Suppressor macrophage treated with lipopolysaccharide for 4 hours (primary cell): ENCODE measurements around the gene FOXL2NB.

ENCODE experiments used
- DNase-seq: peaks from one replicate; pipeline ENCODE4 v3.0.0-alpha.2; 2020

Gene FOXL2NB

DNA sequence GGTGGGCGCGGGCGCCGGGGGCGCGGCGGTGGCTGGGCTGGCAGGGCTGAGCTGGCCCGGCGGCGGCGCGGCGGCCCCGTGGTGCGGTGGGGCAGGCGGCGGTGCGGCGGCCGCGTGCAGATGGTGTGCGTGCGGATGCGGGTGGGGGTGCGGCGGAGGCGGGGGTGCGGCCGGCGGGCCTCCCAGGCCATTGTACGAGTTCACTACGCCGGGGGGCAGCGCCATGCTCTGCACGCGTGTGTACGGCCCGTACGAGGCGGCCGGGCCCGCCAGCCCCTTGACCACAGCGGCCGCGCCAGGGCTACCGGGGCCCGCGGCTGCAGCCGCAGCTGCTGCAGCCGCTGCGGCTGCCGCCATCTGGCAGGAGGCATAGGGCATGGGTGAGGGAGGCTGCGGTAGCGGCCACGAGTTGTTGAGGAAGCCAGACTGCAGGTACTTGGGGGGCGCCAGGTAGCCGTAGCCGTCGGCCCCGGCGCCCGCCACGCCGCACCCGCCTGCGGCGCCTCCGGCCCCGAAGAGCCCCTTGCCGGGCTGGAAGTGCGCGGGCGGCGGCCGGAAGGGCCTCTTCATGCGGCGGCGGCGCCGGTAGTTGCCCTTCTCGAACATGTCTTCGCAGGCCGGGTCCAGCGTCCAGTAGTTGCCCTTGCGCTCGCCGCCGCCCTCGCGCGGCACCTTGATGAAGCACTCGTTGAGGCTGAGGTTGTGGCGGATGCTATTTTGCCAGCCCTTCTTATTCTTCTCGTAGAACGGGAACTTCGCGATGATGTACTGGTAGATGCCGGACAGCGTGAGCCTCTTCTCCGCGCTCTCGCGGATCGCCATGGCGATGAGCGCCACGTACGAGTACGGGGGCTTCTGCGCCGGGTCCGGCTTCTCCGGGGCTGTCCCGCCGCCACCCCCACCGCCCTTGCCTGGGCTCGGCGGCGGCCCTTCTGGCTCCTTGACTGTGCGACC lies 1.0 kb upstream of the FOXL2NB start:
- DNase-seq, result peak; percentile 52

DNA sequence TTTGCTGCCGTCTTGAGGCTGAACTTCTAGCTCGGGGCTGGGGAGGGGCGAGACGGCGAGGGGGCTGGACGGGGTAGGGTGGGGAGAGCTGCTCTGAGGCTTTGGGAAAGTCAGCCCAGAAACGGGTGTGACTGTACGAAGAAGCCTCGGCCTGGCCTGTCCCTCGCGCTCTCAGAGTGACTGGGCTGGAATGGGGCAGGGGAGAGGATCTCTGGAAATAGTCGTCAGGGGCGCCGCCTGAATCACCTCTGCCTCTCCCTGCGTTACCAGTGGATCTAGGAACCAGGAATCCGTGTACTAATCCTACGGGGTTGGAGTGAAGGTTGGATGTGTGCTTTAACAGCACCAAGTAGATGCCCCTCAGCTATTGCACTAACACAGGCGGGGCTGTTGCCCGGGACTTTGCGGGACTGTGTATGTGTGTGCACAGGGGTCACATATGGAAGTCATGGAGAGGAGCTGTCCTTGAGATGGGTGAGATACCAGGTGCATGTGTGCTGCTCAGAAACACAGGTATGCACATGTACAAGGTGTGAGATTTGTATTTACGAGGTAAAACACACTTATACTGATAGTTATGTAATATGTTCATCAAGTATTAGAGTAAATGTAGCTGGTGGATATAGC lies 591 bp downstream of the FOXL2NB start:
- DNase-seq, result no peak

DNA sequence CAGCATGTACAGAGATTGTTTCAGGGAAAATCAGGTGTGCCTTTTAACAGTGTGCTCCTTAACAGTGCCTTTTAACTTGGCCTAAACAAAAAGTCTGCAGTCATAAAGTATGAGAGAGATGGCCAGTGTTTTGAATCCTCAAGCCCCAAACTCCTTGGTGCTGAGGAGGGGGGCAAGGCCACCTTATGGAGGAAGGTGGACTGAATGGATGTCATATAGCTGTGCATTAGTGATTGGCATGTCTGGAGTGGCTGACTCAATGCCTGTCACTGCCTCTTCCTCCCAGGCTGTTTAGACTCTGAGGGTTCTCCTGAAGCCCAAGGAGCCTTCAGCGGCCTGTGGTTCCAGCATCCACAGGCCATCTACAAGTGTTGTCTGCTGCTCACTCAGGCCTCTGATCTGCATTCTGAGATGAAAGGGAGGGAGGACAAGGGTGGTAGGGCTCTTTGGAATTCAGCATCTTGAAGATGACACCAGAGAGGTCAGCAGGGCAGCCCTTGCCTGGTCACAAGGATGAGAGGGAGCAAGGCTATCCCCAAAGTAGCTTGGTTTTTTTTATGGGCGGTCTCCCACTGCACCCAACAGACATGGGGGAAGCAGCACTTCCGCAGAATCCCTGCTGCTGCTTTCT lies 1.5 kb downstream of the FOXL2NB start:
- DNase-seq, result no peak

DNA sequence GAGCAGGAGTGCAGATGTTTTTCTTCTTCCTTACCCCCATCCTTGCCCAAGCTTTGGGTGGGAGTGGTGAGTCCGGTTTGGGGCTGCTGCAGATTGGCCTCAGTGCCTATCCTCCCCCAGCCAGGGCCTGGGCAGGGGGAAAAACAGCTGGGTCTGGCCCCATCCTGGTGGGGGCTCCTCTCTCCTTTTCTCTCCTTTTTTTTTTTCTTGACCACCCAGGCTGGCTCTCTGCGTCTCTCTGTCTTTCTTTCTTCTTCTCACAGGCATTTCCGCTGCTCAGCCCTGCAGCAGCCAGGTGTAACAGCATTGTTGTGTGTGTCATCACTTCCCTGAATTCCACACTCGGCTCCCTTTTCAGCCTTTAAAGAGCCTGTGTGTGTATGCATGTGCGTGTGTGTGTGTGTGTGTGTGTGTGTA lies 2.0 kb downstream of the FOXL2NB start:
- no peak for DNase-seq

DNA sequence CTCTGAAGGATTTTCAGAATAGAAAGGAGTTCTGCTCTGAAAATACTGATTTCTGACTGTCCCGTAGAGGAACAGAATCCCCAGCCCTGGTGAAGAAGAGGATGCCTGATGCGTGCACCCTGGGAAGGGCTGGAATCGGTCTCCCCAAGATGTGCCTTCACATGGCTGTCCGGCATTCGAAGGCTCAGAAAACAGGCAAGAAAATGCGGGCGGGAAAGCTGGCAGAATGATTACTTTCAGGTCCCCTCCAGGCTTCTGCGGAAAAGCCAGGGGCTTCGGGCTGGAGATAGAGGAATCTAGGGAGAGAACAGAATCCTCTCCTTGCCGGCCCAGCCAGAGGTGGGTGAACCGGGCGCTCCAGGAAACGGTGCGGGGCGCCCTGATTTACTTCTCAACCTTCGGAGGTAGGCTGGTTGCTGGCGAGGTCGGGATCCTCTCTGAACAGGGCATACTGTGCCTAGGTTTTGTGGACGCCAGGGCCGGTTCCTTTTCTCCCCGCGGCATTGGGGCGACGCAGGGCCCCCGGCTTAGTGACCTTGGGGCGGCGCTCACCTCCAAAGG lies 2.5 kb downstream of the FOXL2NB start:
- DNase-seq, result no peak

DNA sequence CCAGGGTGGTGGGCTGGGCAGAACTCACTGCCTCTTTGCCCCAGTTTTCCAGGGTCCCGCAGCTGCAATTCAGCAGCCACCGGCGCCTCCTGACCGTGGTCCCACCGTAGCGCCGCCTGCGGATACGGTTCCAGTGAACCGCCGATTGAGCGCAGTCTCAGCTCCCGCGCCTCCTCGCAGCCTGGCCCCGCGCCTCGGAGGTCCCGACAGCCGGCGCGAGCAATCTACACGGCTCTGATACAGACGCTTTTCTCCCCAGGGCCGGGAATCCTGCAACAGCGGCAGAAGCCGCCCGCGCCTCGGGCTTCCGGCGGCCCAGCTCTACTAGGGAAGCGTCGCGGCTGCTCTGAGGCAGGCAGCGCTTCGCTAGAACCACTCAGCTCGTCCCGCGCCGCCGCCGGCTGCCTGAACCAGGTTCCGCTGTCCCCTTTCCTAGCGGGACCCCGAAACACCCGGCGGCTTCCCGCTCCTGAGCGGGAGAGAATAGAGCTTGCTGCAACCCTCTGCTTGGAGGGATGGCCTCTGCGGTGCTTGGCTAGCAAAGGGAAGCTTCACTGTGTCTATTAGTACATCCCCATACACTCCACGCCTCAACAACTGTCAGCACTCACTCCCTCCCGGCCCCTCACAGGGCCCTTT lies 3.1 kb downstream of the FOXL2NB start:
- DNase-seq, result peak; percentile 46

DNA sequence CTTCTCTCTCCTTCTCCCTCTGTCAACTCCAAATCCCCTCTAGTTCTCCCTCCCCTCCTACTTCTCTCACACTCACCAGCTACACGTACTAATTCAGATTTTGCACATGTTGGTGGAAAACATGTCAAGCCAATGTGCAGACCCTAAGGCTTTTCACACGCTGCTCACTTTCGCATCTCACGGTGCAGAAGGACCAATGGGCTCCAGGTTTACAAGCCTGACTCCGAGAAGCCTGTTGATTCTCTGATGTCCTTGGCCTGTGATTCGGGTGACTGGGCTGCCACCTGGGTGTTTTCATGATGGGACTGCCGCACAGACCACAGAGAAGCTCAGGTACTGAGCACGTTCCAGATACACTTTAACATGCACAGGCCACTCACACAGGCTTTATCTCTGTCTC lies 3.7 kb downstream of the FOXL2NB start:
- no peak for DNase-seq

DNA sequence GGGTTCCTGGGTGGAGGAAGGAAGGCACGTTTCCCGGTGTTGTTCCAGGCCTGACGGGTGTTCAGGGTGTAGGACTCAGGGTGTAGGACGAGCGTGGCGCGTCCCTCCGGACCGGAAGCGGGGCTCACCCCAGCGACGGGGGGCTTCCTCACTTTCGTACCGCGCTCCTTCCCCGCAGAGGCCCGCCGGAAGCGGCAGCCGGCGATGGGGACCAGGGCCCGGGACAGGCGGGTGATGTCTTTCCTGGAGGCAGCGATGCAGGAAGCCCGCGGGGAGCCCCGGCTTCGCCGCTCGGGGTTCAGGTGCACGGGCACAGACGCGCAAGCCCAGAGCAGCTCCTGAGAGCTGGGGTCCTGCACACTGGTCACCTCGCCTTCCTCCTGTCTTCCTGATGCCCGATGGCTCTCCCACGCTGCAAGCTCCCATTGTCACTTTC lies 13.4 kb downstream of the FOXL2NB start:
- DNase-seq, result no peak

DNA sequence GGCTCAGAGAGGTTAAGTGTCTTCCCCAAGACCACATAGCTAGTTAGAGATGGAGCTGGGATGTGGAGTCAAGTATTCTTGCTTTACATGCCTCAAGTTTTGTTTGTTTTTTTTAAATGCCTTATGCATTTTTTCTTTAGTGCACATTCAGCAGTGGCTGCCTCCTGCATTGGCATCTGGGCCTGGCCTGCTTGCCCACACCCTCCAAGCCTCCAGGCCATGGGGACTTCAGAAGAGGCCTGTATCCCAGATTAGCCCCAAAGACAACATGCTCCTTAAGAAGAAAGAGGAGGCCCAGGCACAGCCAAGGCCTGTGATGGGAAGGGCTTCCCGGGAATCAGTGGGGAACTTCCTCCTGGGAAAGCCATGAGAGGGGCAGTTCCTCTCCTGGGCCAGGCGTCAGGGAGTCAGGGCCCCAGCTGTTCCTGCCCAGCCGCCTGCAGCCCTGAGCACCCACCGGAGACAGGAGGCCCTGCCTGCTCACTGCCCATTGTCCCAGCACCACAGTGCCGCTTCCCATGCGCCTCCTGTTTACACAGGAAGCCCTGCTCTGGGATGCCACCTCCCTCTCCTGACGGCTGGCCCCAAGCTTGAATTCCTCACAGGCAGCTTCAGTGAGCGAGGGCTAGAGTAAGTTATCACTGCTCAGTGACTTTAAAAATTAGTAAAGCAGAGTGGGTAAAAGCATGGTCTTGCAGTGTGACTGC lies 16.0 kb downstream of the FOXL2NB start:
- DNase-seq, result no peak

DNA sequence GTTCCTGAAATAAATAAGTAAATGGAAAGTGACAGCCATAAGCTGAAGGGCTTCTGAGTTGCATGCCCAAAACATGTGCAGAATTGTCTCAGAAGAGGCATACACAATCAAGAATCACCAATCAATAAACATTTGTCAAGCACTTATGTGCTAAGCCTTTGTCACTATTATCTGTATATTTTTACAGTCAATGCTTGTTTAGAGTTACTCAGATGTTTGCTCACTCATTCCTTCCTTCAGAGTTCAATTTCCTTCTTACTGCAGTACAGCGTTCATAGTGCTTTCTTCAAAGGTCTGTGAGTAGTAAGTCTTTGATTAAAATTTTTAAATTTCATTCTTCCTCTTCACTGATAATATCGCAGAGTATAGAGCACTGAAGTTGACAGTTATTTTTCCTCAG lies 17.2 kb downstream of the FOXL2NB start:
- DNase-seq, result no peak

DNA sequence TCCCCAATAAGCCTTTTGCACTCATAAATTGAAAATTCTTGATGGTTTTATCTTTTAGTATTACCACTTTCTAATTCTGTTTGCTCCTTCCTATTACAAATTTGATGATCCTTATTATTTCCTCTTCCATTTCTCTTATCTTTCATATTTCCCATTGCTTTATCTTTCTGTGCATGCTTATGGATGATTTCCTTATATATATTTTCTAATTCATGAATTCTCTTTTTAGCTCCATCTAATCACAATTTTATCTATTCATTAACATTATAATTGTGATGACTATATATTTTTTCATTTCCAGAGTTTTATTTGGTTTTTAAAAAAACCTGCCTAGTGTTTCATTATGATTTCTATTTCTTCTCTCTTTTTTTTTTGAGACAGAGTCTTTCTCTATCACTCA lies 17.9 kb downstream of the FOXL2NB start:
- no peak for DNase-seq

DNA sequence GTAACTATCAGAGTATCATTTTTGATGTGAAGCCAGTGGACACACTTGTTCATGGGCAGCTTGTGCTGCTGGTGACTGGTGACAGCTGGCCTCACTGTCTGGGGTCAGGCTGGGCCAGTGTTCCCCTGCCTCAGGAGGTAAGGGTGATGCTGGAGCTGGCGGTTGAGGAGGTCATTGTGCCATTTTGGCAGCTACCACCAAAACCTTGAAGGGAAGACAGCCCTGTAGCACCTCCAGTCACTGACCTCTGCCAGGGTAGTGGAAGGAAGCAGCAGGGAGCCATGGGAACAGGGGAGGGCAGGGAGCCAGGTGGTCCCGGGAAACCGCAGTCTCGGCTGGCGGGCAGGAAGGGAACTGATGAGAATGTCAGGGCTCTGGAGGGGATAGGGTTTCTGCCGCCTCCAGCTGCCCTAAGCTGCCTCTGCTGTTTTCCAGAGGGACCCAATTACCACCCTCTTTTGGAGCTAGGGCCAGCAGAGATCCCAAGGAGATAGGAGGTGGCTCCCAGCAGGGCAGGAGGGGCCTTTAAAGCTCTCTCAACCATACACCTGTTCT lies 24.8 kb downstream of the FOXL2NB start:
- no peak for DNase-seq

DNA sequence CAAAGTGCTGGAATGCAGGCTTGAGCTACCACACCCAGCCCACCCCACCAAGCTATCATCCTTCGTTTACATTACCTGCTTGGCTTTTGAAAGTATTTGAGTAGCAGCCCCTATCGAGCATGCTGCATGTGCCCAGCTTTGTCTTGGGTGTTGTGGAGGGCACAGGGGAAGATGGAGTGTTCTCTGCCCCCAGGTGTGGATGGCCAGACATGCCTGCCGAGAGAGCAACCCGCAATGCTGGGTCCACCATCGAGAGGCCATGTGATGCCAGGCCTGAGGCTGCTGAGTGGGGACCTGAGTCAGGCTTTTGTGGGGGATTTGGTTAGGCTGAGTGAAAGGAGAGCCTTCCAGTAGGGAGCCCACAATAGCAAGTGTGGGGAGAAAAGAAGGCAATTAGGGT lies 25.9 kb downstream of the FOXL2NB start:
- DNase-seq, result no peak

DNA sequence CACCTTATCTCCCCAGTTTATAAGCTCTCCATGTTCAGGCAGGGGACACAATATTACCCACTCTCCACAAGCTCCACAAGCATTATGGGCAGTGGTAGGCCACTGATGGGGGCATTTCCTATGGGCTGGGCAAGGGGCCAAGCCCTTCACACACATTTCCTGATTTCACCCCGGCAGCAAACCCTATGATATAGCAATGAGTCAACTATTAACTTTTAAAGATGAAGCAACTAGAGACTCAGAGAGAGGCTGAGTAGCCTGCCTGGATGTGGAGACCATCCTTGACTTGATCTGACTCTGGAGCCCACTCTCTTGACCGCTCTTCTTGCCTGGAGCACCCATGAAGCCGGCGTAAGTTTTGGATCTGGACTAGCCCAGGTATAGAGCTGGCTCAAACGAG lies 27.4 kb downstream of the FOXL2NB start:
- no peak for DNase-seq

DNA sequence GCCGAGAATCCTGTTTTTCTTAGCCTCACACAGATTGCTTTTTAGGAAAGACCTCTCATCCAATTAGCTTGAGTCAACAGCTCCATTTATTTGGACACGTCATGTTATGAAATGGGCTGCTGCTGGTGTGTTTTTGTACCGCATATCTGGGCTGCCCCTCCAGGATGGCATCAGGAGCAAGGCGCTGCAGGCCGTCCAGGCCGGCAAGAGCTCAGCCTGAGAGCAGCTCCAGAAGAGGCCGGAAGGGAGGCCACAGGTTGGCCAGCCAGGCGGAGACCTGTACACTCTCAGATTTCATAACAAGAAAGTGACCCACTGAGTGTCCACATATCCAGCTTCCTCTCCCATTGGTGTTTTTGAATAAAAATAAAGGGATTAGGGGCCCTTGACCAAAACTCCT lies 28.3 kb downstream of the FOXL2NB start:
- DNase-seq, result no peak

DNA sequence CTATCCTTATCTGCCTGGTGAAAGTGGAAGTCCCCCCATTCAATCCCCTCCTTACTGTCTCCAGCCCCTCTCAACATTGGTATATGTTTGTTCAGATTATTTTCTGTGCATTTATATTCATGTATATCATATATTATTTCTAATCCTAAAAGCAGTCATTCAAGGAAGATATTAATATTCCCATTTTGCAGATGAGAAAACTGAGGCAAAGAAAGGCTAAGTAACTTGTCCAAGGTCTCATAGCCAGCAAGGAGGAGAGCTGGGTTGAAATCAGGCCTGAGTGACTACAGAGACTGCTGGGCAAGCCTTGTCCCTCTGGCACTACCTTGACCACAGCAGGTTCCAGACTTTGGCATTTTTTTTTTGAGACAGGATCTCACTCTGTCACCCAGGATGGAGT lies 29.0 kb downstream of the FOXL2NB start:
- no peak for DNase-seq

DNA sequence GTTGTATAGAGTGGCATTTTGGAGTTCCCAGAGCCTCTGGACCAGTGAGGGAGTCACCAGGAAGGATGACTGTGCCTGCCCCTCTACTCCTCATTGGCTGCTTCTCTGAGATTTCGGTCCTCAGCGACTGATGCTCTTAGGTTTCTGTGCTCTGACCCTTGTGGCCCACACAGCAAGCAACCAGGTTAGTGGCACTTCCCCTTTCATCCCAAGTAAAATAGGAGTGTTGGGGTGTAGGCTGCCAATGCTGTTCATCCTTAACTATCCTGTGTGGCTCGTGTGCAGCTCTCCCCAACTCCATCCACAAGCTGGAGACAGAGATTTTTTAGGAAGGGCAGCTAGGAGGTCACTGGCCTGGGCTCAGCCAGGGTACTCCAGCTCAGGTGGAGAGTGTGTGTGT lies 37.8 kb downstream of the FOXL2NB start:
- no peak for DNase-seq

DNA sequence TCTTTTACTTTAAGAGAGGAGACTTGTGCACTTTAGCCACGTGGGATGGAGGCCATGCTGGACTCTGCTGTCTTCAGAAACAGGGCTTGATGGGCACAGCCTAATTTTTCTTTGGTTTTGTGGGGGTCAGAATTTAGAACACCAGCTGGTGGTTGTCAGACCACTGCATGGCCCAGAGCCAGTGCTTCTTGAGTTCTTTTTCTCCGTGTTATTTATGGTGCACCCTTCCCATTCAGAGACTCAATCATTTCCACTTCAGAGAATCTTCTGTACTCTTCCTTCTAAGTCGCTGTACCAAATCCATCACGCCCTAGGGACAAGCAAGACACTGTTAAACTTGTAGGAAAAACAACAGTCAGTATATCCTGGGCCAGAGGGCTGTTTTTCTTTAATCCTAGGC lies 38.9 kb downstream of the FOXL2NB start:
- no peak for DNase-seq

DNA sequence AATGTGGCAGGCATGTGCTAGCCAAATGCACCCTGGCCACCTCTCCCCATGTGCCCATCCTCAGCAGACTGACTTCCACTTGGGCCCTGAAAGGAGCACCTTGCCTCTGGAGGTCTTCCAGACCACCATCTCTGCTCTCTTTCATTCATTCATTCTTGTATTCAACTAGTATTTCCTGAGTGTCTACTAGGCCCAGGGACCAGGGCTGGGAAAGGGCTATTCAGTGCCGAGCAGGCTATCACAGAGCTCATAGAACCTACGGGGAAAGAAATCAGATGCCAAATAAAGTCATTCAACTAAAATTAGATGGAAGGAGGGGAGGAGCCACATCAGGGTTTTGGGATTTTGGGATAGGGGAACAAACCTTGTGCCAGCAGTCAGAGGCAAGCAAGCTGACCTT lies 40.2 kb downstream of the FOXL2NB start:
- DNase-seq, result no peak

DNA sequence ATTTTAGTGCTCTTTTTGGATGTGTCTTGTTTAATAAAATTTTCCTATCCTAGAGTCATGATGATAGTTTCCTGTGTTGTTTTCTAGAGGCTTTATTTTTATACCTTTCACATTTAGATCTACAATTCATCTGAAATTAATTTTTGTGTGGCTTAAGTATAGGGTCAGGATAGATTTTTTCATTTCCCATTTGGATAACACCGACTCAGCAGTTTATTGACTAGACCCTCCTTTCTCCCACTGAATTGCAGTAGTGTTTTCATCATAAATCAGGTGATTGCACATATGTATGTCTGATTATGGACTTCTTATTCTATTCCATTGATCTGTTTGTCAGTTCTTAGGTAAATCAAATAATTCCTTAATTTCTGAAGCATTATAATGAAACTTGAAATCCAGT lies 48.7 kb downstream of the FOXL2NB start:
- no peak for DNase-seq
